ENCODE results near the gene FBXW5.

FBXW5 gene

GRCh38 chr9:136944519-136945332 is at the start of gene FBXW5, which contains the start of gene C8G:
Gene FBXW5 (minus strand): TSS chr9:136944738. CDS start chr9:136944083, 655 bp downstream.
Gene C8G (plus strand): TSS chr9:136945243. CDS start chr9:136945321, 78 bp downstream.
- Histone ChIP-seq H3F3A (ENCODE audit: low read depth) (no peaks in the 10 kb centered on the region), H3K4me1 (ENCODE audit: insufficient read depth, low read length, poor library complexity, severe bottlenecking) (peaks cover 17% of the 10 kb centered on the region), H3K36me3 (ENCODE audit: insufficient read depth, low read length) (peaks cover 24% of the 10 kb centered on the region; the same call in 1 of the 2 replicates), H3K4me3 (ENCODE audit: low read length, poor library complexity, severe bottlenecking) (peak within 1 kb of the TSS; percentile 98), H2AFZ (ENCODE audit: low read length) (peak within 1 kb of the TSS; percentile 74), H3K27me3 (ENCODE audit: insufficient read depth, low read length, poor library complexity, severe bottlenecking) (no peaks in the 10 kb centered on the region), H3K9me3 (ENCODE audit: insufficient read depth, low read depth, low read length) (no peaks in the 10 kb centered on the region), H4K20me1 (ENCODE audit: insufficient read depth, low read length, poor library complexity, severe bottlenecking) (peaks cover 29% of the 10 kb centered on the region), H3K79me2 (ENCODE audit: insufficient read depth, low read length) (peaks cover 26% of the 10 kb centered on the region), H3K9ac (ENCODE audit: low read depth, low read length, poor library complexity, severe bottlenecking) (peak within 1 kb of the TSS; percentile 95), H3K4me2 (ENCODE audit: low read depth, low read length, poor library complexity, severe bottlenecking) (peak within 1 kb of the TSS; percentile 94), H3K9me2 (replicated peaks; ENCODE audit: low read depth, low read length) (no peaks in the 10 kb centered on the region)
- TF ChIP-seq CTCF (conservative IDR thresholded peaks at IDR 0.05; ENCODE audit: low read length) (peak; percentile 79), EZH2phosphoT487 (IDR thresholded peaks at IDR 0.05; ENCODE audit: borderline replicate concordance) (no peak)

GRCh38 chr9:136992819-136993369 is 48.4 kb upstream of the FBXW5 start:
- Histone ChIP-seq H4K20me1 (ENCODE audit: insufficient read depth, low read length, poor library complexity, severe bottlenecking) (peaks cover 12% of the 10 kb centered on the region), H3K4me3 (ENCODE audit: low read length, poor library complexity, severe bottlenecking) (peak overlapping the region; percentile 89), H2AFZ (ENCODE audit: low read length) (peak overlapping the region; percentile 88; the same call in 1 of the 2 replicates), H3K36me3 (ENCODE audit: insufficient read depth, low read length) (no peaks in the 10 kb centered on the region), H3K9me2 (replicated peaks; ENCODE audit: low read depth, low read length) (no peaks in the 10 kb centered on the region), H3K27me3 (ENCODE audit: insufficient read depth, low read length, poor library complexity, severe bottlenecking) (no peaks in the 10 kb centered on the region), H3K4me2 (ENCODE audit: low read depth, low read length, poor library complexity, severe bottlenecking) (peak overlapping the region; percentile 92), H3K9ac (ENCODE audit: low read depth, low read length, poor library complexity, severe bottlenecking) (peak overlapping the region; percentile 85), H3K4me1 (ENCODE audit: insufficient read depth, low read length, poor library complexity, severe bottlenecking) (peaks cover 15% of the 10 kb centered on the region), H3F3A (ENCODE audit: low read depth) (no peaks in the 10 kb centered on the region), H3K9me3 (ENCODE audit: insufficient read depth, low read depth, low read length) (no peaks in the 10 kb centered on the region), H3K79me2 (ENCODE audit: insufficient read depth, low read length) (peaks cover 18% of the 10 kb centered on the region)
- TF ChIP-seq CTCF (conservative IDR thresholded peaks at IDR 0.05; ENCODE audit: low read length) (peak; percentile 33; the same call in 1 of the 2 replicates), EZH2phosphoT487 (IDR thresholded peaks at IDR 0.05; ENCODE audit: borderline replicate concordance) (no peak)

GRCh38 chr9:136991993-136992818 is 47.7 kb upstream of the FBXW5 start, which contains the start of gene PAXX:
Gene PAXX (plus strand): TSS chr9:136992422. CDS start chr9:136992444, 22 bp downstream.
- TF ChIP-seq CTCF (conservative IDR thresholded peaks at IDR 0.05; ENCODE audit: low read length) (no peak), EZH2phosphoT487 (IDR thresholded peaks at IDR 0.05; ENCODE audit: borderline replicate concordance) (no peak)
- Histone ChIP-seq H3K36me3 (ENCODE audit: insufficient read depth, low read length) (no peaks in the 10 kb centered on the region), H2AFZ (ENCODE audit: low read length) (peak within 1 kb of the TSS; percentile 88; the same call in 1 of the 2 replicates)

More at GRCh38 chr9:136991993-136992818, 47.7 kb upstream of the FBXW5 start, which contains the start of gene PAXX:
- no peaks in the 10 kb centered on the region for H3K9me2 ChIP-seq (replicated peaks; ENCODE audit: low read depth, low read length)
- H3K9me3 ChIP-seq (ENCODE audit: insufficient read depth, low read depth, low read length): no peaks in the 10 kb centered on the region
- H3K4me1 ChIP-seq (ENCODE audit: insufficient read depth, low read length, poor library complexity, severe bottlenecking): peaks cover 15% of the 10 kb centered on the region
- H3K4me3 ChIP-seq (ENCODE audit: low read length, poor library complexity, severe bottlenecking): peak within 1 kb of the TSS; percentile 89
- no peaks in the 10 kb centered on the region for H3K27me3 ChIP-seq (ENCODE audit: insufficient read depth, low read length, poor library complexity, severe bottlenecking)
- H4K20me1 ChIP-seq (ENCODE audit: insufficient read depth, low read length, poor library complexity, severe bottlenecking): peaks cover 12% of the 10 kb centered on the region
- H3K79me2 ChIP-seq (ENCODE audit: insufficient read depth, low read length): peaks cover 18% of the 10 kb centered on the region
- peak within 1 kb of the TSS; percentile 92 for H3K4me2 ChIP-seq (ENCODE audit: low read depth, low read length, poor library complexity, severe bottlenecking)
- no peaks in the 10 kb centered on the region for H3F3A ChIP-seq (ENCODE audit: low read depth)
- H3K9ac ChIP-seq (ENCODE audit: low read depth, low read length, poor library complexity, severe bottlenecking): peak within 1 kb of the TSS; percentile 85
